Activated naive CD8-positive, alpha-beta T cell treated with anti-CD3 and anti-CD28 coated beads, Interleukin-2, amount 50 U/mL, for 16 hours (primary cell): Measurements from ENCODE around the gene EVX2.

Experiments used
- DNase-seq: peaks from one replicate; pipeline ENCODE4 v3.0.0-alpha.2; 2020; ENCODE audit warnings: low read depth, low spot score

Gene EVX2

DNA sequence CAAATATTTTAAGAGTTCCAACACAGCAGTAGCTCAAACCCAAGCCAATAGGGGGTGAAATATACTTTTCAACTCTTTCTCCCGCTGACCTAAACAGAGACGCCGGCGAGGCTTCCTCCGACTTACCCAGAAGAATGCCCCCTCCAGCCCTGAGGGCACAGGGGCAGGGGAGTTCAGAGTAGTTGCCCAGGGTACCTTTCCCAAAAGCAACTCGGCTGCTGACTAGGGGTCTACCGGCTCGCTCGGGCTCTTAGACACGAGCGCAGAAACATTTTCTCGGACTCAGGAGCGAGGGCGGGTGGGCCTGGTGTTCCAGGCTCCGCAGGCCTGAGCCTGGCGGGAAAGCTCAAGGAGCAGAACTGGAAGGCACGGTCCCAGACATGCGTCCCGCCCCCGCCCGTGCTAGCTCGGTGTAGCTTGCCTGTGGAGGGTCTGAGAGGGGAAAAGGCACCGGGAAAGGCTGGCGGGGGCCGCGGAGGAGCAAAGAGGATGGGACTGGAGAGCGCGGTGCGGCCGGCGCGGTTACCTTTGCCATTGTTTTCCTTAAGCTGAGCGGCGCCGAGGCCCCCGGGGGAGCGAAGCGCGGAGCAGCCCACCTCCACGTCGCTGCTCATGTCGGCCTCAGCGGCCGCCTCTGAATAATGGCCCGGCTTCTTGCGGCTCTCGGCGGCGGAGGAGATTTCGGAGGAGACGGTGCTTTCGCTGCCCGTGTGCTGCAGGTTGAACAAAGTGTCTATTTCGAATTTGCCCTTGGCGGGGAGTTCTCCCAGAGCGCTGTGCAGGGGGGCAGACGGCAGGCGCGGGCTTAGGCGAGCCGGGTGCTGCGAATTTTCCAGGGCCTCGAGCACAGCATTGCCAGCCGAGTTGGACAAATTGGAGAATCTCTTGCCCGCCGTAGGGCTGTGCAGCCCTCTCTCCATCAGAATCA lies 674 bp downstream of the EVX2 start:
- DNase-seq: no peak

DNA sequence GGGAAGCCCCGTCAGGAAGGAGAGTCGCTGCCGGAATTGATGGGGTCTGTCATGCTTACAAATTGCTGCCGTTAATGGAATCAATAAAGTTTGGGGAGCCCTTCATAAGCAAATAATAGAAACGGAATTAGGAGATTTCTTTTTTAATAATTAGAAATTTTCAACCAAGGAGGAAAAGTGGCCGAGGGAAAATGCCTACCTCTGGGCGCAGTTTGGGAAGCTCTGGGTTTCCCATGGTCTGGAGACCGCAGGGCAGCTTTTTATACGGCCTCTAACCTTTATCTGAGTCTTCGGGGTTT lies 1.3 kb downstream of the EVX2 start:
- DNase-seq: no peak

GRCh38 chr2:176081837-176082524 lies 1.8 kb downstream of the EVX2 start:
- no peak for DNase-seq

GRCh38 chr2:176081376-176081836 lies 2.4 kb downstream of the EVX2 start:
- DNase-seq: no peak

DNA sequence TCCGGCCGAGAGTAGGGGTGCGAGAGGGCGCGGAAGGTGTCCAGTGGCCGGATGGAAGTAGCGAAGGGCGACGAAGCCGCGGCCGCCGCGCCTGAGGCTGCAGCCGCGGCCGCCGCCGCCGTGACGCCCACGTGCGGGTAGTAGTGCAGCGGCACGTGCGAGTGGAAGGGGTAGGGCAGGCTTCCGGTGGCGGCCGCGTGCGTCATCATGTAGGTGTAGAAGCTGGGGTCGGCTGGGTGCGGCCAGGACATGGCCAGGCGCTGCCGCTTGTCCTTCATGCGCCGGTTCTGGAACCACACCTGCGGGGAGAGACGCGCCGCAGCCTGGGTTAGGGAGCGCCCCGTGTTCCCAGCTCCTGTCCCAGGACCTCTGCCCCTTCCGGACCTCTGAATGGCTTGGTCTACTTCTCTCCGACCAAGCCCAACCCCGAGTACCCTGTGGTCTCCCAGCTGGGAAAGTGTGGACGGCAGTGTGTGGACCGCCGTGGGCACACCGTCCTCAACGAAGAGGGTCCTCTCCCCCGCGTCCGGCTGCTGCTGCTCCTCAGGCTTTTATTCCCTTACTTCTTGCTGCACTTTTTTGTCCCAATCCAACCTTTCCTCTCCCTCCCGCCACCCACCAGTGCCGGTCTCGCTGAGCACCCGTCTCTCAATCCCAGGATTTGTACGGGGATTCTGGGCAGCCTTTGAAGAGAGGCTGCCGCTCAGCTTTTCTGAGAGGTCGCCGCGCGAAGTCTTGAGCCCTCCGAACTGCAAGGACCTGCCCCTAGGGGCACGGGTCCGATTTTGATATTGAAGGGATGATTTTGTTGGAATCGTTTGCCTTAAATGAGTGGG lies 3.0 kb downstream of the EVX2 start:
- no peak for DNase-seq

GRCh38 chr2:176079831-176080539 lies 3.8 kb downstream of the EVX2 start:
- no peak for DNase-seq

DNA sequence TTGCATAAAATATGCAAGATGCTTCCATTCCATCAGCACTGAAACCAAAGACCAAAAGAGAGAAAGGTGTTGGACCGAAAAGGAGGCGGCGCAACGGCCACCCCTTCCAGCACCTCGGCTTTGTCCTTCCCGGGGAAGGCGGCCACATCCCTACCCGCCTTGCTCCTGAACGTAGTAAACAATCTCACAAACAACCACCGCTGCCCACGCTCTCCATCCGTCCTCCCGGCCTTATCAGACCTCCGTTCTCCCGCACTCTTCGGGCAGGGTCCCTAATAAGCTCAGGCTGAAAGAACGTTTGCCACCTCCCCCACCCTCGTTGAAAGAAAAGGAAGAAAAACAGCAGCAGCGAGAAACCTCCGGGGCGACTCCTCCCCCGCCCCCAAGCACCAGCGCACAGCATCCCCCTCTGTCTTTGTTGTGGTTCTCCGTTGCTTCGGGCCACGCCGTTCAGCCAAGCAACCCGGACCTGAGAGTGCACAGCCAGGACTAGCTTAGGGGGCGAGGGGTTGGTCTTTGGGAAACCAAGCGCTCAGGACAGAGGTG lies 4.4 kb downstream of the EVX2 start:
- DNase-seq: no peak

- no peak for DNase-seq
Measured at GRCh38 chr2:176078541-176079284, 5.0 kb downstream of the EVX2 start.

- DNase-seq: no peak
Measured at GRCh38 chr2:176076796-176077195, 7.0 kb downstream of the EVX2 start.

- no peak for DNase-seq
Measured at GRCh38 chr2:176076063-176076462, 7.7 kb downstream of the EVX2 start.

GRCh38 chr2:176075481-176075880 lies 8.3 kb downstream of the EVX2 start:
- no peak for DNase-seq

GRCh38 chr2:176074919-176075425 lies 8.8 kb downstream of the EVX2 start:
- DNase-seq: no peak

- DNase-seq: no peak
Measured at GRCh38 chr2:176072951-176073904, 10.5 kb downstream of the EVX2 start.

- no peak for DNase-seq
Measured at GRCh38 chr2:176072292-176072669, 11.5 kb downstream of the EVX2 start.

- no peak for DNase-seq
Measured at GRCh38 chr2:176071330-176072291, 12.2 kb downstream of the EVX2 start.

DNA sequence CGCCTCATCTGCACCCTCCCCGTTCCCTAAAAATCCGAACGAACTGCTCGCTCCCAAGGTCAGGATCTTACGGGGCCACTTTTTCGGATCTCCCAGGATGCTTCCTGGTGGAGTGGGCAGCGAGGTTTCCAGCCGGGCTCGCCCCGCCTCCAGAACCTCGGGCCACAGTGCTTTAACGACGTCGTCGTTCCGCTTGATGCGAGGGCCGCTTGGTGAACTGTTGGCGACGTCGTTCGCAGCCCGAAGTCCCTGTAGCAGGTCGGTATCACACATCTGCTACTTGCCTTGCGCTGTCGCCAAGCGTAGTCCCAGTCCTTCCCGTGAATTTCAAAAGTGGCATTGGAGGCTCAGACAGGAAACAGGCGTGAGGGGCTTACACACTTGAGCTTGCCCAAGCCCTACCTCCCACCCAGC lies 15.3 kb downstream of the EVX2 start:
- DNase-seq: no peak

DNA sequence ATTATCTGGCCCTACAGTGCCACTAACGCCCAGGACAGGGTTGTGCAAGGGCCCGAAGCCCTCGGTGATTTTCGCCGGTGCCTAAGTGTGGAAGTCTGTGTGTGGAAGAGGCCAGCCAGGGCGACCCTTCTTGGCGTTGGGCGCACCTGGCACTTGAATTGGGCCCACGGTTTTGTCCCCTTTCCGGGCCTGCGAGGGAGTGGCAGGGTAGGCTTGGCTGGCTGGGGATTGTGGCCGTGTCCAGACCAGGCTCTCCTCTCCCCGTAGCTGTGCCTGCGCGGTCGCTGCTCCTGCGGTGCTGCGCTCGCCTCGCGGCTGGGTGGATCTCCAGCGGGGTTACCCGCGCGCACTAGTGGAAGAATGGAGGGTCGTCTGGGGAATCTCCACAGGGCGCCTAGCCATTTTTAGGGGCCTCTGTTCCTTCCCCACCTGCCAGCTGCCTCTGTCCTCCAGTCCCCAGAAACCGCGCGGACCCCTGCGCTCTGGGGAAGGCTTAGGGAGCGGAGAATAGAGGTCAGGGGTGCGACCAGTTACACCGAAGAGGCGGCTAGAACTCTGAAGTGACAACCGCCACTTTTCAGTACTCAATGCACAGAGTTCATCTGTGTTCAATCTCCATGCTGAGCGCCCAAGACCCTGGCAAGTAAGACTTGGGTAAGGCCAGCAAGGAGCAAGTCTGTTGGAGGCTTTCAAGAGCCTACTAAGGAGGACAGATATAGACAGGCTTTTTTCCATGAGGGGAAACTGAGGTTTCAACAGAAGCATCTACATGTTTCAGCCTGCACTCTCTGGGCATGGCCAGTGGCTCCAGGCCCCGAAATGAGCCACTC lies 16.0 kb downstream of the EVX2 start:
- DNase-seq: no peak
